NCI-H226 (cell line): Measurements from ENCODE around the gene CRIM1.

ENCODE experiments used
- DNase-seq: peaks from one replicate; pipeline ENCODE4 v3.0.0-alpha.2; 2015

CRIM1 gene

DNA sequence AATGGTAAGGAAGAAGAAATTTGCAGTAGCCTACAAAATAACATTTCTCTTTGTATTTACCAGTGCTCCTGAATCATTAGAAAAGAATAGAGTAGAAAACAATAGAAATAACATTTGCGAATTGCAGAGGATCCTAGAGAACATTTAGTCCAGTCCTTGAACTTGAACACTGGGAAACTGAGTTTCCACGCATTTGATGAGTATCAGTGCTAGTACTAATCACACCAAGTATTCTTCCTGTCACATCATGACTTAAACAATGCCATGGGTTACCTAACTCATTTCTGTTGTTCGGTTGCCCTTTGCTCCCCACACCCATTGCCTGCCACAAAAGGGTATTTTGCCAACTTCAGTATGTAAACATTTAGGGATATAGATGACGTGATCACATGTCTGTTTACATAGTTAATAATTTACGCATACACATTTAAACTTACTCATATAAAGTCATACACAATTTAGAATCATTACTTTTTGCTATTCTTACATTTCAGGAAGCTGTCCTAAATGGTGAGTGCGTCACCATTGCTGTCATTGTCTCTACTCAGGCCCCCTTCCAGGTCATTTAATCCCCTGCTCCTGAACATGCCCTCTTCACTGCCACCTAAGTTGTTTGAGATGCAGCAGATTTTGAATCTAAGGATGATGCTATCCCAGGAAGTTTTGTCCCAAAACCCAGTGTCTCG is 42.3 kb downstream of the CRIM1 start:
- DNase-seq = no peak

DNA sequence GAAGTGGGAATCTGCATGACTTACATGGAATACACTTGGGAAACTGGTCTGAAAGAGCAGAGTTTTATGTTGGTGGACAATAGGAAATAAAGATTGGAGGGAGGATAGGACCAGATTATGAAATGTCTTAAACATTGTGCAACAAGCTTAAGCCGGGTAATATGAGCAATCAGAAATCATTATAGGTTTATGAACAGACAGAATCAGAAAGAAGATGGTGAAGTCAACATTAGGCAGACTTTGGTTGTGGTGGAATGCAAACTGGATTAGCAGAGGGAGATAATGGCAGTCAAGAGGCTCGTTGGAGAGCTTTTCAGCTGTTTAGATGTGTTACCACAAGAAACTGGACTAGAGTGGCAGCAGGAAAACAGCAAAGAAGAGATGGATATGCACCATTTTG is 43.5 kb downstream of the CRIM1 start:
- no peak for DNase-seq

- DNase-seq = peak; percentile 89
These were observed 48.2 kb downstream of the CRIM1 start for GRCh38 chr2:36403675-36404230.

DNA sequence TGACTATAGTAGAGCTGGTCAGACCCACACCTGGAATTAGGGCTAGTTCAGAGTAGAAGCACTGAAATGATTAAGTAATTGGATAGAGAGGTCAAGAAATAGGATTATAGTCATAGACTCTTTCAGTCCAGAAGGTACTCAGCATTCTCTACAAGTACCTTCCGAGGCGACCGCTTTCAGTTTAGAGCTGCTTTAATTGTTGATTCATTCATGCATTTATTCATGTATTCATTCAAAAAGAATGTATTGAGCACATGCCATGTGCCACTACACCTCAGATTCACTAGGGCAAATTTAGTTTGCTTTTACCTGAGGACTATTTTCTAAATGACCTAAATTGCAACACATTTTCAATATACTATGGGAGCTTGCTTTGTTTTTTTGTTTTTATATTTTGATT is 48.7 kb downstream of the CRIM1 start:
- DNase-seq = peak; percentile 63

DNA sequence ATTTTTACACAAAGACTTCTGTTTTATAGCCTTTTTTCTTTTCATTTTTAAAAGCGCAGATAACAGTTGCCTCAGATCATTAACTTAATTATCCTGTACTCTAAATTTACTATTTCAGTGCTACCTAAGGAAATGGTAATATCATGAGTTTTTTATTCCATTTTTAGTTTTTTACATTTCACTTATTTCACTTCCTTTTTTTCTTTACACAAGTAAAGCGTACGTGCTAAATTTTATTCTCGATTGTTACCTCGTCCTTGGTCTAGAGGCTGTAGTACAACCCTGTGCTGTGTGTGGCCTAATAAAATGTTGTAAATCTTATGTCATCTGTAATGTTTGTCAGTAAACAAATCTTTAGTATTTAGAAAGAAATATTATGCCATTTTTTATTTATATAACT is 49.2 kb downstream of the CRIM1 start:
- DNase-seq = no peak

DNA sequence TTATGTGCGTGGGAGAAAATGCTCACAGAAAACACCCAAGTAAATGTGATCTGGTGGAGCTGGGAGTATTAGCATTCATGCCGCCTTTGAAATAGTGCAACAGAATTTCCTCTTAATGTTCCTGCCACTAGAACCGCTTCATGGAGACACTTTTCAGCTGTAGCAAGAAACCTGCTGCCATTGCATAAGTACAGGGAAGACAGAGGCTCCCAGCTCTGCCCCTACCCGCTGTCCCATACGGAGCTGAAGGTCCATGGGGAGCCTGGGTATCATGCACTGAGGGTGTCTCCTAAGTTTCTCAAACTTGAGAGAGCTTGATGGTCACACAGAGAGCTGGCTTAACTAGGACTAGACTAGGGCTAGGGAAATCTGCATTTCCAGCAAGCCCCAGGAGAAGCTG is 49.6 kb downstream of the CRIM1 start:
- DNase-seq = no peak

GRCh38 chr2:36406296-36406695 is 50.7 kb downstream of the CRIM1 start:
- DNase-seq = peak; percentile 31

DNA sequence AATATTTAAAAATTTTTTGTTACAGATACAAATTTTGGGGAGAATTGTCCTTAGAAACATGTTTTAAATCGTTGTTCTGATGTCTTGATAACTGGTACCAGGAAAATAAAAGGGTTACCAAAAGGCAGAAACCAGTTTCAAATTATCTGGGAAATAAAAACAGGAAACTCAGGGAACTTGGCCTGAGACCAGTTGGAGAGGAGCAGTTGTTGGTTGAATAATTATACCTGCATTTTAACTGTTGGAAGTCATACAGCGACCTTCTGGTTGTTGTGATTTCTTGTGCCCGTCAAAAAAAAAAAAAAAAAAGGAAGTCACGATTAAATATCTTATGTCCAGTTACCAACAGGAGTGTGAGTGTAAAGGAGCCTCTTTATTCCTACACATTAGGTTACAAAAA is 51.8 kb downstream of the CRIM1 start:
- no peak for DNase-seq

- peak; percentile 76 for DNase-seq
These were observed 52.7 kb downstream of the CRIM1 start for GRCh38 chr2:36408198-36408703.

DNA sequence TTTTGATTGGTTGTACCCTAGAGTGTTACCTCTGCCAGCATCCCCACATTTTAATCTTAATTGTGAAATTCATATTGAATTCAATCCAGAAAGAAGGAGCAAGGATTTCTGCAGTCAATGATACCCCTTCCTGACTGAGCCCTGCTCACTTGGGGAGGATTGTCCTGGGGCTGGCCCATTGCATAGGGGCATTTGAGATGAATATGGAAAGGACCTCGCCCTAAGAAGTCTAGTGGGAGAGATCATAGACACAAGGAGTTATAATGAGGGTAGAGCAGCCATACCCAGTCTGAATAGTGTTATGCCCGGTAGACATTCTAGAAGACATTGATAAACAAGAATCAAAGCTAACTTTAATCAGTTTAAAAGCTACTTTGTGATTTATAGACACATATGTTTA is 53.8 kb downstream of the CRIM1 start:
- DNase-seq = no peak

- DNase-seq = no peak
These were observed 54.4 kb downstream of the CRIM1 start for GRCh38 chr2:36409935-36410334.

DNA sequence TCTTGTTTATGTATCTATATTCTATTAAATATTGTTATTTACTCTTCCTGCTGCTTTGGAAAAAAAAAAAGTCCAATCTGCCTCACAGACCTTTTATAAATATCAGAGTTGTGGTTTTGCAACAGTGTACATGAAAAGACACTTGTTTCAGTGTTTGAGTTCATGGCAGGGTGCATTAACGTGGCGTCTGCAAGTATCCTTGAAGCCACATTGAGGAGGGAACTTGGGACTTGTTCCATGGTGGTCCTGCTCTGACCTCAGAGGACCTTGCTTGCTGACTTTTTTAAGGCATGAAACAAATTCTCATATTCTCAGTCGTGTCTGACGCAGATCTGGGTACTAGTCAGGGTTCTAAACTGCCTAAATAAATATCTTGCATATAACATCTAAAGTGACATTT is 55.1 kb downstream of the CRIM1 start:
- DNase-seq = no peak

- DNase-seq = peak; percentile 86
These were observed 56.4 kb downstream of the CRIM1 start for GRCh38 chr2:36411962-36412444.

GRCh38 chr2:36413218-36413617 is 57.6 kb downstream of the CRIM1 start:
- no peak for DNase-seq

DNA sequence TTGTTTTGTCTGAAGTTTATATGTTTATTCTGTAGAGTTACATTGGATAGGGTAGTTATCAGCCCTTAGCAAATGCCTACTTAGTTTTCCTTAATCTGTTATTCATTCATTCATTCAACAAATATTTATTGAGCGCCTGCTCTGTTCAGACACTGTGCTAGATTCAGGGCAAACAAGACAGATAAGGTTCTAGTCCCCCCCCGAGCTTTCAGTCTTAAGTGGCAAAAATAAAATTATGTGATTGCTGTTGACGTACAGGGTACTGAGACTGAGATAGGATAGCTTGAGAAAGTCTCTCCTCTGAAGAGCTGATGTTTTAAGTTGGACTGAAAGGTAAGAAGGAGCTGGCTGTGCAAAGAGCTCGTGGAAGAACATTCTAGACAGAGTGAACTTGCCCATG is 58.7 kb downstream of the CRIM1 start:
- DNase-seq = no peak

DNA sequence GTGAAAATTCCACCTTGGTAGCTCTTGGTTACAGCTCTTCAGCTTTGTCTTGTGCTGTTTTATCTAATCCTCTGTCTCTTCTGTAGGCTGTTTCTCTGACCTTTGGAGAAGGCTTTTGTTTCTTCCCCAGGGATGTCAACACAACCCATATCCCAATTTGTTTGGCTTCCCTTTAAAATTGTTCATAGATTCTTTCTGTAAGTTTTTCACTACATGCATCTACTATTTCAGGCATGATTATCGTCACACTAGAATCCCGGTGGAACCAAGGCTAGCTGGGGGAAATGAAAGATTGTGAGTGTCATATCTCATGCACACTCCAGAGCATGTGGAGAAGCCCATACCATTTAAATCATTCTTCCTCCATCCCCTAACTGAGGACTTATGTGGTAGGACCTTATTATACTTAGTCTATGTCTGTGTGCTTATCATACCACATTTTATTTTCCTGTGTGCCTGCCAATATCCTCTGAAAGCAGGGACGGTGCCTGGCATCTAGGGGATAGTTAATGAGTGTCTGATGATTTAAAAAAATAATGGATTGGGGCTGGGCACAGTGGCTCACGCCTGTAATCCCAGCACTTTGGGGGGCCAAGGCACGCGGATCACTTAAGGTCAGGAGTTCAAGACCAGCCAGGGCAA is 59.9 kb downstream of the CRIM1 start:
- DNase-seq = no peak

GRCh38 chr2:36416370-36417165 is 61.0 kb downstream of the CRIM1 start:
- no peak for DNase-seq

DNA sequence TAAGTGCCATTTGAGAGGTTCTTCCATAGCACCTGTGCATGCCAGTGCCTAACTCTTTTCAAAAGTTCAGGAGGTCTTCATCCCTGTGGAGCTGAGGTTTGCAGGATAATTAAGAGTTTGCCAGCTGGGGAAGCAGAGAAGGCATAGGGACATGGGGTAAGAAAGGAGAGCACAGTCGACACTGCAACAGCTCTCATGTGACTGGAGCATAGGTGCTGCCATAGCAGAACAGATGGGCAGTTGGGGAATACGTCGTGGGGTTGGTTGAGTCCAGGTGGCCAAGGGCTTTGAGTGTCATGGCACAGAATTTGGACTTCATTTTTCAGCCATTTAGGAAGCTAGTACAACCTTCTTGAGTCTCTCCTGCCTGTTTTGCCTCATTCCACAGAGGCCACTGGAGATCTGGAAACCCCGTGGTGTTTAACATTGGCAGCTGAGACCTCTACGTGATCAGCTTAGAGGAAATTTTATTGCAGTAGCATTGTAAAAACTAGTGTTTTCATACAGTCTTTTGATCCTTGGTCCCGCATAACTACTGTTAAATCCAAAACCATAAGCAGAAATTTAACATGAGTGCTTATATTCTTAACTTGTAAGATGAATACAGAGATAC is 65.1 kb downstream of the CRIM1 start:
- DNase-seq = no peak

DNA sequence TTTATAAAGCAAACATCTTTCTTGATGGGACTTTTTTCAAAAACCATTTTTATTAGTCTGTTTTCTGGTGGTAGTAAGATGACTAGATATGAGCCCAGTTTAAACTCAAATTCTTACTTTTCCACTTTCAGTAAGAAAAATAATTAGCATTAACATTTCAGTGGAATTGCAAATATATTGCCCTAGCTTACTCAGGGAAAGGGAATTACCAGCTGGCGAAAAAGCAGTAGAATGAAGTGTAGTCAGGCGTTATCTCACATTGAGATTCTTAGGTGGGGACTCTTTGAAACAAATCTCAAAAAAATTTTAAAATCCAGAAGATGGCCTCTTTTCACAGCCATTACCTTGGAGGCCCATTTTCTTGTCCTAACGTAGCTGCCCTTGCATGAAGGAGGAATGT is 65.8 kb downstream of the CRIM1 start:
- DNase-seq = no peak

- no peak for DNase-seq
These were observed 67.6 kb downstream of the CRIM1 start for GRCh38 chr2:36423172-36423571.

DNA sequence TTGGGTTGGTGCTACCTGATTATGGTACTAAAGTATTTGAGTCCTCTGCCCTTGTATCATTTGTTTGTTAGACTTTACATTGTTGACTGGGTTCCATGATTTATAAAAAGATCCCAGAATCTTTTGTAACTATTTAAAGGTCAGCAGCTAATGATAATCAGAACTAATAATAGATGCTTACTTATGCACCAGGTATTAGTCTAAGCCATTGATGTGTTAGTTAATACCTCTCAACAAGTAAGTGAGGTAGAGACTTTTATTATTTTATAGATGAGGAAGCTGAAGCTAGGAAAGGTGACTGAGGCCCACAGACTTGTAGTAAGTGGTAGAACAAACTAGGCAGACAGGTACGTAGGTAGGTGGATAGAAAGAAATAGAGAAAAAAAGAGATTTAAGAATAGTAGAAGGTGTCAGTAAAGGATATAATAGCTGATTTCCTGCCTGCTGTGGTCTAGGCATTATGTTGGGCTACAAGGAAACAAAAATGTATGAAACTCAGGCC is 68.1 kb downstream of the CRIM1 start:
- DNase-seq = no peak

DNA sequence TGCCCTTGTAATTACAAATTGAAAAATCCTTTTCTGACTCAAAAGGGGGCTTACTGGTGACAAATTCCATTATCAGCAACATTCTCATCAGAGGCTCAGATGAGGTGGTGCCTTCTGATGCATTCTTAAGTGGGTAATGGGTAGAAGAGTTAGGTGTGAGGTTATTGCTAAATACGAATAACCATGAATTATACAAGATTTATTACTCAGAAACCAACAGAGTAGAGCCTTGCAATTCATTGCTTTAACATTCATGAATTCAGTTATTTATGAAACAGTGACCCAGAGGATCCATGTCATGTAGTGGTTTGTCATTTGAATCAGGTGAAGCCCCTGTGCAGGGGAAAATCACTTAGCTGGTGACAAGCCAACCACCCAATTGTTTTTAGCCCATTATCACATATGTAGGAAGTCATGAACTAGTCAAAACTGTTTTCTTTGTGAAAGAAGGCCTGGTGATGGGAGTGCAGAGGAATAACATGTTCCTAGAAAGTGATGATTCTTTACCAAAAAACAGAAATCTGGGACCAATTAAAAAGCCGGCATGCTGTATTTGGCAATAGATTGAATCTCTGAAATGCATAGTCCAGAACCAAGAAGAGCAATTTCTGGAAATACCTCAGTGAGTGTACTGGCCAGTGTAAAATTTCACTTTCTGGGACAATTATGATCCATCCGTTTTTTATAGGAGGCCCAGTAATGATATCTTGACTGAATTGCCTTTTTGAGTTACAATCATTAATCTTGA is 70.2 kb downstream of the CRIM1 start:
- DNase-seq = no peak
